DMS 273 treated with DMSO at 0.1 percent for 48 hours (cell line): ENCODE results near the gene ME3.
"Not testable (repeated sequence)": the region's sequence is repeated elsewhere in the genome, so short reads cannot be mapped to it uniquely, and the experiment has no call there.

Source experiments
- DNase-seq: peaks from one replicate; lab custom pipeline; 2025; lab: John Stamatoyannopoulos, UW

Gene ME3

DNA sequence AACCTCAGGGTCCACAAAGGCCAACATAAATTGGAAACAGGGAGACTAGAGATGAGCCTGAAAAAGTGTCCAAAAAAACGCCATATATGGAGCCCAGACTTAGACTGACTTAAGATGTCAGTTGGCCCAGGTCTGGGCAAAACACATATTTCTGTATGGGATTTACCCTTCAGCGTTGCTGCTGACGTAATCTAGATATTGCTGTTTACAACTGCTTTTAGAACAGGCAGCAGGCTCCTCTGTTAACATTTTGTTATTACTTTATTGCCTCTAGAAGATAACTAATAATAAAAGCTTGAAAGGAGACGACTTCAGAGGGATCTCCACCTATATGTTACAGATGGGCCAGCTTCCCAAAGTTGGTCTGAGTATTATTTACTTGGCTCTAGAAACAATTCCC, 8.7 kb downstream of the ME3 start:
- DNase-seq = no peak

DNA sequence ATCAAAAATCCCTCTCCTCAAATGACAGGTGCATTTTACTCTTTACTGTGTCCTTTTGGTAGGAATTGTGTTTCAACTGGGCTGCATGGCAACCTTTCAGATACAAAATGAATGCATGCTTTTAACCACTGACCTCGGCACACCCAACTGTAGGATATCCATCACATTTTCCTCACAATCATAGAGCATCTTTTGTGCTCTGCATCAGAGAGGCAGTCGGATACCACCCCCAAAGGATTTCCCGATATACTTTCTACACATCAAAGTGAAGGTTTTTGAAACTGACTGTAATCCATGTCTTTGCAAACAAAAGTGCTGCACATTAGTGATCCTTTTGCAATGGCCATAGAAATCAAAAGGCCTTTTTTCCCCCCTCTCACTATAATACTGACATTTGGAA, 9.1 kb downstream of the ME3 start:
- no peak for DNase-seq

DNA sequence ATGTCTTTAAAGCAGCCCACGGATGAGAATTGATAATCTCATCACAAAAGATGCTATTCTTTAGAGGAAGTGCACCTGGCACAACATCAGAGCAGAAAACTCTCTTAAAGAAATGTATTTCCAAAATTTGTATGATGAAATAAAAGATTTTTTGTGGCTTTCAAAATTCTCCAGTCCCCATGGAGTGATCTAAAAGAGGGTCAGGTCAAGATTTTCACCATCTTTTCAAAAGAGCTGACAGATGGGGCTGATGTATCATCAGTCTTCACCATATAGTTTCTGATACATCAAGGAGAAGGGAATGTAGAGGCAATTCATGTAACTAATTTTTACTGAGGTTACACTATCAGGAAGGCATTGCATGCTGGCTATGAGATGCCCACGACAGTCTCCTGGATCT, 11.7 kb downstream of the ME3 start:
- no peak for DNase-seq

GRCh38 chr11:86660088-86660487, 12.3 kb downstream of the ME3 start:
- no peak for DNase-seq

DNA sequence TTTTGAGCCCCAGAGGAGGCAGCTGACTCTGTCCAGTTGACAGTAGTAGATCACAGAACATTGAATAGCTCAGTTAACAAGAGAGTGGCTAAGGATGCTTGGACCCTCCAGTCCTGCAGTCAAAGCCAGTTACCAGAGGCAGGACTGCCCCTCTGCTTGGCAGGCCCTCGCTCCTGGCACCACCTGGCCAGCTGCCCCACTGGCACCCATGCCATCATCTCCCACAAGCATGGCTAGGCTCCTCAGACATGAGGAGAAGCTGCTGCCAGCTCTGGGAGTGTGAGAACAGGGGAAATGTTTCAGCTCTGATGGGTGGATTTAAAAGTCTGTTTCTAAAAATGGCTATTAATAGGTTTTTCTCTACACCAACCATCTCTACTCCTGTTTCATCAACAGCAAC, 13.9 kb downstream of the ME3 start:
- DNase-seq = no peak

DNA sequence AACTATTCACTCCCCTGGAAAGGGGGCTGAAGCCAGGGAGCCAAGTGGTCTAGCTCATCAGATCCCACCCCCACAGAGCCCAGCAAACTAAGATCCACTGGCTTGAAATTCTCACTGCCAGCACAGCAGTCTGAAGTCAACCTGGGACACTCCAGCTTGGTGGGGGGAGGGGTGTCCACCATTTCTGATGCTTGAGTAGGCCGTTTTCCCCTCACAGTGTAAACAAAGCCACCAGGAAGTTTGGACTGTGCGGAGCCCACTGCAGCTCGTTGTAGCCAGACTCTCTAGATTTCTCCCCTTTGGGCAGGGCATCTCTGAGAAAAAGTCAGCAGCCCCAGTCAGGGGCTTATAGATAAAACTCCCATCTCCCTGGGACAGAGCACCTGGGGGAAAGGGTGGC, 27.2 kb downstream of the ME3 start:
- DNase-seq = not testable (repeated sequence)

DNA sequence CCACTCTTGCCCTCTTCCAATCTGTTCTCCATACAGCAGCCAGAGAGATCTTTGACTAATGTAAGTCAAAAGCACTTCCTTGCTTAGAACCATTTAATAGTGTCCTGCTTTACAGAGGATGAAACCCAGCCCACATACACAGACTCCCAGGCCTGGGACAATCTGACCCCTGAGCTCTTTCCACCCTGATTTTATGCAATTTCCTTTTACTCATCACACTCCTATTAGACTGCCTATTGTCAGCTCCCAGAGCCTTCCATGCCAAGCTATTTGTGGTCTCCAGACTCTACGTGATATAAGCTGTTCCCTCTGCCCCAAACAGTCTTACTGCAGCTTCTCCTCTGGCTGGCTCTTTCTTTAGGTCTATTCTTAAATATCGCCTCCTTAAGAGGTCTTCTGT, 28.1 kb downstream of the ME3 start:
- no peak for DNase-seq

GRCh38 chr11:86641537-86642261, 30.7 kb downstream of the ME3 start:
- no peak for DNase-seq

DNA sequence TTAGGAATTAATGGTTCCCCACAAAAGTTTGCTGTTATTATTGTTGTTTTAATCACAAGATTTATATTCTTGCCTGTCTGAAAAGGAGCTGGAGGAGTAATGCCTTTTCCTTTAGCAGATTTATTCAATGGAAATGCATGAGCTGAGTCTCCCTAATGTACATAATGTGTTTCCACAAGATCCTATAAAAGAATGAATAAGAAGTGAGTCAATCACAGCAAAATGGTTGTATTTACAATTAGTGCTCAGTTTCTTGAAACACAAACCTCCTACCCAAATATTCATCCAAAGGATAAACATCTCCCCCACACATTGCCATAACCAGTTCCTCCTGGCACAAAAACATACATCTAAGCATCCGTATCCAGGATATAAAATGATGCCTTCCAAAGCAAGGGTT, 33.3 kb downstream of the ME3 start:
- no peak for DNase-seq

DNA sequence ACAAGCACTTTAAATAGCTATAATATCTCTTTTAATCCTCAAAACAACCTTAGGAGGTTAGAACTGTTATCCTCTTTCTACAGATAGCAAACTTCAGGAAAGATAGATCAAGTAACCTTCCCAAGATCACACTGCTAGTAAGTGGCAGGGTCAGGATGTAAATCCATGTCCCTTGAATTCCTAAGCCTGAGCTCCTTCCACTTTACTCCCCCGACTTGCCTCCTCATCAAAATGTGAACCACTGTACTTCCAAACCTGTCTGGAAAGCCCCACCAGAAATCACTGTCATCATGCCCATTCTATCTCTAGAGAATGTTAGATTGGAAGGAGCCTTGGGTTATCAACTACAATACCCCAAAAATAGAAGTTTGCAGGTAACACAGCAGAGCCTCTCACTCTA, 33.7 kb downstream of the ME3 start:
- no peak for DNase-seq

GRCh38 chr11:86637988-86638387, 34.4 kb downstream of the ME3 start:
- DNase-seq = no peak

DNA sequence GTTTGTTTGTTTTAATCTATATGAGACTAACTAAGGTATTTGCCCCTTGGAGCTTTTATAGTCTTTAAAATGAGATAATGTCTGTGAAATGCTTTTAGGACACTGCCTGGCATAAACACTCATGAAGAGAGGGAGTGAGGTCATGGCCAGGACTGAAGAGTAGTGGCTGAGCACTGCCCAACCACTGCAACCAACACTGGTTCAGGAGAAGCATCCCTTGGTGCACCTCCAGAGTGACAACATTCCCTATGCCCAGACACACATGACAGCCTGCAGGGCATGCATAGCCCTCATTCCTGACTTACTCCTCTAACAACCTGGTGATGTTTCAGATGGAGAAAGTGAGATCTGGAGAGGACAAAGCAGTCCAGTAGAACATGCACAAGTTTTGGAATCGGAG, 36.1 kb downstream of the ME3 start:
- no peak for DNase-seq

GRCh38 chr11:86632499-86633269, 39.7 kb downstream of the ME3 start:
- no peak for DNase-seq

DNA sequence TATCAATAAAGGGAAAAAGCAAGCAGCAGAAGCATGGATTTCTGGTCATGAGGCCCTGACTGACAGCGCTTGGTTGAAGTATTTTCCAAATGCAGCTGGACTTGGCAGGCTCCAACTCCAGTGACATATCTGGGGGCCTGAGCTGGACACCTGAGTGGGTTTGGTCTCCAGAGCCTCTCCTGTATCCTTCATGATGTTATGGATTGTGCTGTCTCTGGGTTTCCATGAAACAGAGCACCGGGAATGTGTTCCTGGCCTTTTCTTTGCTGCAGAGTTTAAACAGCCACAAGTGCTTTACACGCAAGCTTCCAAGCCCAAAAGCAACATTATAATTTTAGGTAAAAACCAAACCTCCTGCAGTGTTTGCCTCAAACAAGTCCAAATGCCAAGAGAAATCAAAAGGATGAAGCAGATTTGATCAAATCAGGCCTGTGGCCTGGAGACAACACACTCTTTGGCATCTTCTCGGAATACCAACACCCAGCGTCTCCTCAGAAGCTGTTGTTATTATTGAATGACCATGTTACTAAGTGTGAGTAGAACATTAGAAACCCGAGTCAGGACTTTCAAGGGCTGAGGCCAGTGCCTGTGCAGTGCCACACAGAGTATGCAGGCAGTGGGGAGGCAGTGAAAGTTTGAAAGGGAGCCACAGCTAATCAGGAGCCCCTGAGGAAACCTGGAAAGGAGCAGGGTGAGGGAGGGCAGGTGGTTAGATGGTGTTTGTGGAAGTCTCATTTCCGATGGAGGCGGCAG, 42.0 kb downstream of the ME3 start:
- no peak for DNase-seq

- DNase-seq = no peak
Measured at GRCh38 chr11:86629045-86629706, 43.2 kb downstream of the ME3 start.

GRCh38 chr11:86627776-86628455, 44.5 kb downstream of the ME3 start:
- DNase-seq = no peak

DNA sequence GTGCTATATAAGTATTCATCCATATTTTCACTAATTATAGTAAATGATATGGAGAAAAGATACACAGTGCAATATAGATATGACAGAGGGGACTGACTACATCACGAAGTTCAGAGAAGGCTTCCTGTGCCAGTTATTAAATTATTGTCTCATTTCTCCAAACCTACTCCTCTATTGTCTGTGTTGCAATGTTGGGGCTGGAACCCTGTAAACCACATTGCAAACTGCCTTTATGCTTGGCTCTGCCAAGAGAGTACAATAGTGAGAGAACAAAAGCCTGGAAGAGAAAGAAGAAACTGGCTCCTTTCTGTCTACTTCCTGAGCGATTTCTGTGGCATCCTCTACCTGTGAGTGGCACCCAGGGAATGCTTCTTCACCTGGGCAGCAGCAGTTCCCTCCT, 46.4 kb downstream of the ME3 start:
- DNase-seq = no peak

- no peak for DNase-seq
Measured at GRCh38 chr11:86625544-86625943, 46.9 kb downstream of the ME3 start.

DNA sequence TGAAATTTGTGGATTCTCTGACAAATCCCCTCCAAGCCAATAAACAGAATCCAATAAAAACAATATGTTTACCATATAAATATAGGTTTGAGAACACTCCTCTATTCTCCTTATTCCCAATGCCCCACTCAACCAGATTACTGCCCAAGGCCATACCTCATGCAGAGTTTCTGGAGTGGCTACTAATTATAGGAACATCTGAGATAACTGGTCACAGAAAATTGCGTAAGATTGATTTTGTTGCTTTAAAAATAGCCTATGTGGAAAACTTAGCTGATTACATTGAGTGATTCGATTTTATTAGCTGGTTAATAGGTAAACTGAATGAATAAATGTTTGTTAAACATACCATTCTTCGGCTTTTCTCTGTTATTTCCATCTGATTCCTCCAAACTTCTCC, 48.0 kb downstream of the ME3 start:
- DNase-seq = no peak

GRCh38 chr11:86623736-86624135, 48.7 kb downstream of the ME3 start:
- no peak for DNase-seq

DNA sequence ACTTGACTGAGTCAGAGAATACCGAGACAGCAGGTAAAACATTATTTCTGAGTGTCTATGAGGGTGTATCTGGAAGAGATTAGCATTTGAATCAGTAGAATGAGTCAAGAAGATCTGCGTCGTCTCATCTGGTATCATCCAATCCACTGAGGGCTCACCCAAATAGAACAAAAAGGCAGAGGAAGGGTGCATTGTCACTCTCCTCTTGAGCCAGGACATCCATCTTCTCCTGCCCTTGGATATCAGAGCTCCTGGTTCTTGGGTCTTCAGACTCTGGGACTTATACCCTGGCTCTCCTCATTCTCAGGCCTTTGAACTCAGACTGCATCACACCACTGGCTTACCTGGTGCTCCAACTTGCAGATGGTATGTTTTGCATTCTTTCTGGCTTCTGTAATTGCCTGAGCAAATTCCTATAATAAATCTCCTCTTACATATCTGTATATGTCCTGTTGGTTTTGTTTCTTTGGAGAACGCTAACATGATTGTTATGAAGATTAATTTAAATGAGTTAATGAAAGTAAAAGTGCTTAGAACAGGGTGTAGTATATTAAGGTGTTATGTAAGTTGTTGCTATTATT, 49.3 kb downstream of the ME3 start:
- DNase-seq = no peak

- no peak for DNase-seq
Measured at GRCh38 chr11:86621854-86622253, 50.6 kb downstream of the ME3 start.
